ENCODE measurements around the gene HOXD3.

GRCh38 chr2:176136374-176137251, 20.5 kb upstream of the HOXD3 start:
- TF ChIP-seq, protein P1, sequence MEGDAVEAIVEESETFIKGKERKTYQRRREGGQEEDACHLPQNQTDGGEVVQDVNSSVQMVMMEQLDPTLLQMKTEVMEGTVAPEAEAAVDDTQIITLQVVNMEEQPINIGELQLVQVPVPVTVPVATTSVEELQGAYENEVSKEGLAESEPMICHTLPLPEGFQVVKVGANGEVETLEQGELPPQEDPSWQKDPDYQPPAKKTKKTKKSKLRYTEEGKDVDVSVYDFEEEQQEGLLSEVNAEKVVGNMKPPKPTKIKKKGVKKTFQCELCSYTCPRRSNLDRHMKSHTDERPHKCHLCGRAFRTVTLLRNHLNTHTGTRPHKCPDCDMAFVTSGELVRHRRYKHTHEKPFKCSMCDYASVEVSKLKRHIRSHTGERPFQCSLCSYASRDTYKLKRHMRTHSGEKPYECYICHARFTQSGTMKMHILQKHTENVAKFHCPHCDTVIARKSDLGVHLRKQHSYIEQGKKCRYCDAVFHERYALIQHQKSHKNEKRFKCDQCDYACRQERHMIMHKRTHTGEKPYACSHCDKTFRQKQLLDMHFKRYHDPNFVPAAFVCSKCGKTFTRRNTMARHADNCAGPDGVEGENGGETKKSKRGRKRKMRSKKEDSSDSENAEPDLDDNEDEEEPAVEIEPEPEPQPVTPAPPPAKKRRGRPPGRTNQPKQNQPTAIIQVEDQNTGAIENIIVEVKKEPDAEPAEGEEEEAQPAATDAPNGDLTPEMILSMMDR (IDR thresholded peaks at IDR 0.05; ENCODE audit: control extremely low read depth in 1 of 3, insufficient read depth in 1 of 3, low read depth in 1 of 3, low read length in 3 of 3) = no peak
- peak; percentile 96 for TF ChIP-seq EZH2 (IDR thresholded peaks at IDR 0.05; ENCODE audit: low read depth, low read length, severe bottlenecking)
- TF ChIP-seq TAF1 (IDR thresholded peaks at IDR 0.05; ENCODE audit: low read depth, low read length) = no peak
- TF ChIP-seq HDAC2 (IDR thresholded peaks at IDR 0.05; ENCODE audit: borderline replicate concordance in 1 of 2, low read depth in 2 of 2, low read length in 2 of 2) = no peak
